Thyroid gland (tissue), 4 donors: ENCODE data around the gene KCNJ15.

ENCODE experiments used
- CTCF ChIP-seq, 6 experiments: fragments of 200-600 bp in 3 of 6; fragments of 450-650 bp in 3 of 6; sonication (generic) in 3 of 6; IDR thresholded peaks; one replicate each; pipeline ENCODE4 v1.5.1; 2016 to 2019; ENCODE audit warnings: antibody characterized with exemption in 6 of 6, mild to moderate bottlenecking in 2 of 6, inconsistent platforms in 1 of 6, moderate library complexity in 1 of 6
- POLR2A ChIP-seq, 2 donors: fragments of 450-650 bp; IDR thresholded peaks; one replicate each; pipeline ENCODE4 v1.6.1; 2017; ENCODE audit warnings: antibody characterized with exemption in 2 of 2, mild to moderate bottlenecking in 2 of 2, moderate library complexity in 1 of 2

- TF ChIP-seq POLR2A (IDR thresholded peaks at IDR 0.05): no peak
- no peak for TF ChIP-seq CTCF (IDR thresholded peaks at IDR 0.05)
Measured at GRCh38 chr21:38326429-38326828, 69.6 kb downstream of the KCNJ15 start.
